BLaER1 treated with 17β-estradiol and CSF1 and Interleukin-3, amounts not matched to agents 10 nM and 100 nM (cell line): ENCODE results near the gene ANKS1B.

Experiments used
- H3K27ac ChIP-seq, 11 experiments: shearing (Covaris generic); formaldehyde crosslinking; 2 replicates each; pipeline ENCODE4 v1.8.1; 2022
- H3K27me3 ChIP-seq, 11 experiments: shearing (Covaris generic); formaldehyde crosslinking; 2 replicates each; pipeline ENCODE4 v1.8.1; 2022
- H3K36me3 ChIP-seq, 11 experiments: shearing (Covaris generic); formaldehyde crosslinking; 2 replicates each; pipeline ENCODE4 v1.8.1; 2022
- H3K4me1 ChIP-seq, 10 experiments: shearing (Covaris generic); formaldehyde crosslinking; 2 replicates each; pipeline ENCODE4 v1.8.1; 2022
- H3K4me2 ChIP-seq, 11 experiments: shearing (Covaris generic); formaldehyde crosslinking; 2 replicates each; pipeline ENCODE4 v1.8.1; 2022
- H3K4me3 ChIP-seq, 10 experiments: shearing (Covaris generic); formaldehyde crosslinking; 2 replicates each; pipeline ENCODE4 v1.8.1; 2022
- H3K9ac ChIP-seq, 11 experiments: shearing (Covaris generic); formaldehyde crosslinking; 2 replicates each; pipeline ENCODE4 v1.8.1; 2022
- H3K9me3 ChIP-seq, 11 experiments: shearing (Covaris generic); formaldehyde crosslinking; replicated peaks in 1 of 11; 2 replicates each; pipeline ENCODE4 v1.8.1; 2022
- H4K20me1 ChIP-seq, 11 experiments: shearing (Covaris generic); formaldehyde crosslinking; 2 replicates each; pipeline ENCODE4 v1.8.1; 2022
- Cebpa-rat ChIP-seq, 11 experiments: shearing (Covaris generic); IDR thresholded peaks; 2 replicates each; pipeline ENCODE4 v1.8.1; 2022

ANKS1B gene

DNA sequence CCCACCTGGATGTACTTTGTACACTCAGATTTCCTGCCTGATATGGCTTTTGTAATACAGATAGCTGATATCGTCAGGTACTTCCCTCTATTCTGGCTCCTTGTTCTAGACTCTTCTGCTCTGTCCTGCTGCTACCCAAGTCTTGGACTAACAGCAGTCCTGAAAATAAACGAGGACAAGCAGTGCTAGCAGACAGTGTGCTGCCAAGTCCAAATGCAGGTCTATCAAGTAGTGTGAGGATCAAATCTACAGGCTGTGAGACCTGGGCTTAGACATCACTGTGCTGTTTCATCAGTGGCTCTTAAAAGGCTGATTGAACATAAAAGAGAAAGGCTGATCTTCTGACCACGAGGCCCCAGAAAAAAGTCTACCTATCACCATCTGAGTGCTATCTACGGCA is 921.6 kb downstream of the ANKS1B start:
- H3K4me1 ChIP-seq, result no peaks in the 10 kb centered on the region
- no peaks in the 10 kb centered on the region for H4K20me1 ChIP-seq
- H3K36me3 ChIP-seq, result peaks cover 0 to 41% (median 9%) of the 10 kb centered on the region in 11 experiments; a peak in 12 of 22 replicates
- H3K27ac ChIP-seq, result no peak overlapping the region
- no peaks in the 10 kb centered on the region for H3K9me3 ChIP-seq
- no peak for TF ChIP-seq Cebpa-rat (IDR thresholded peaks at IDR 0.05)
- no peak overlapping the region for H3K9ac ChIP-seq
- no peaks in the 10 kb centered on the region for H3K27me3 ChIP-seq
- H3K4me2 ChIP-seq, result no peak overlapping the region
- no peak overlapping the region for H3K4me3 ChIP-seq

DNA sequence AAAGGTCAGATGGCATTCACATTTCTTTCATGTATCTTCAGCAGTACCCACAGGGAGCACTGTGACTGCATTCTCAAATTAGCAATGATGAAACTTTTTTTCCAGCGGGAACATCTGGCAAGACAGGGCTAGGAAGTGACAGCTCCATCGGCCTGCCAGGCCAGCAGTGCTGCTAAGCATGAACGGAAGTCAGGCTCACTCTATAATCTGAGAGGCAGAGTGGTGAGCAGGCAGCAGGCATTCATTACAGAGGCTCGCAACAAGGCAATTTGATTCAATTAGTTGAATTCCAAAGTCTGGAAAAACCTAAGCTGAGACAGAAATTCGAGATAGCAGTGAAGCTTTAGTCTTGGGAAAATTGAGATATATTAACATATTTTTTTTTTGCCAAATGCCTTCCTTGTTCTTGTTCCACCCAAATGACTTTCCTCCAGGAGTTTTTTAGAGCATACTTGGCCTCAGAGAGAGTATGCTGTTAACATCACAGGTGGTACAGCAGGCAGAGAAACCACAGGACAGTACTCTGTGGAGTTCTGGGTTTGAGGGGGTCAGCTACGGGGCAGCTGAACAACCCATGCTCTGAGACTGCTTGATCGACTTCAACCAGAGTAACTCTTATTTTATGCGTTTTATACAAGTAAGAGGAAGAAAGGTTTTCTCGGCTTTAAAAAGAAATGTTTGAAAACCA is 924.8 kb downstream of the ANKS1B start:
- H3K27me3 ChIP-seq, result no peaks in the 10 kb centered on the region
- H3K9ac ChIP-seq, result no peak overlapping the region
- no peak overlapping the region for H3K27ac ChIP-seq
- H3K4me1 ChIP-seq, result peaks cover 0 to 19% (median 0%) of the 10 kb centered on the region in 10 experiments; a peak in 7 of 20 replicates
- no peak overlapping the region for H3K4me3 ChIP-seq
- no peak for TF ChIP-seq Cebpa-rat (IDR thresholded peaks at IDR 0.05)
- H3K9me3 ChIP-seq, result no peaks in the 10 kb centered on the region
- H4K20me1 ChIP-seq, result no peaks in the 10 kb centered on the region
- no peak overlapping the region for H3K4me2 ChIP-seq
- H3K36me3 ChIP-seq, result peaks cover 0 to 31% (median 0%) of the 10 kb centered on the region in 11 experiments; a peak in 5 of 22 replicates

DNA sequence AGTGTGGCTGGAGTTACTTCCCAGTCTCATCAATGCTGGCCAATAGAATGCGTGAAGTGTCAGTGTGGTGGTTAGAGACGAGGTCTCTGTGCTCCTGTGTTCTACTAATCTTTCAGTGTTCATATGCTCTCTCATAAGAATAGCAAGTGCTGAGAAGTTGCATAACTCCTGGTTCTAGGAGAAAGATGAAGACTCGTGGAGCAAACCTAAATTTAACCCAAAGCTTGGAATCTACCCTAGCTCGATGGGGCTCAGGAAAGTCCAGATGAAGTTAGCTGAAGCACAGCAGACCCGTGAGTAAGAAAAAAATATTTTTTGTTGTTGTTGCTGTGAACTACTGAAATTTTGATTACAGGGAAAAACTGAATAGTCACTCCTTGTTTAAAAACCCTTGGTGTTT is 927.1 kb downstream of the ANKS1B start:
- H3K36me3 ChIP-seq, result peaks cover 0 to 38% (median 14%) of the 10 kb centered on the region in 11 experiments; a peak in 11 of 22 replicates
- no peaks in the 10 kb centered on the region for H3K27me3 ChIP-seq
- no peak overlapping the region for H3K27ac ChIP-seq
- TF ChIP-seq Cebpa-rat (IDR thresholded peaks at IDR 0.05), result 0 out of 22 replicates have a peak, but pooled peaks of 1 of the 11 experiments have one; percentile 15
- H3K4me1 ChIP-seq, result peaks cover 0 to 19% (median 0%) of the 10 kb centered on the region in 10 experiments; a peak in 7 of 20 replicates
- H3K9me3 ChIP-seq, result no peaks in the 10 kb centered on the region
- peak overlapping the region in 2 of 11 experiments; percentile 4 to 17; a peak in 1 of 22 replicates for H3K4me2 ChIP-seq
- H4K20me1 ChIP-seq, result no peaks in the 10 kb centered on the region
- H3K4me3 ChIP-seq, result no peak overlapping the region
- no peak overlapping the region for H3K9ac ChIP-seq

DNA sequence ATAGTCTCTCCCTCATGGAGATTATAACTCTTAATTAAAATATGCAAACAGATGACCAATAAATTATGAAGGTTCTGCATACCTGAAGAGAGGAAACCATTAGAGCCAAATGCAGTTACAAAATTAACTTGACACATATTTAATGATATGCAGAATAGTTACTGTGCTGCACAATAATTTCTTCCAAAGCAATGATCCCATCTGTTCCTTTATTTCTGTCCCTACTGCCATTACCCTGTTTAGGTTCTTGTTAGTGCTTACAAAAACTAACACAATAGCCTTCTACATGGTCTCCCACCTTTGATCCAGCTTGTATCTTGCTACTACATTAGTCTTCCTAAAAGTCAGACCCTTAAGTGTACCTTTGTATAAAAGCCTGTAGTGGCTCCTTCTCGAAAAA is 928.5 kb downstream of the ANKS1B start:
- H3K4me2 ChIP-seq, result no peak overlapping the region
- H3K9ac ChIP-seq, result no peak overlapping the region
- peaks cover 0 to 47% (median 26%) of the 10 kb centered on the region in 11 experiments; a peak in 12 of 22 replicates for H3K36me3 ChIP-seq
- H3K27ac ChIP-seq, result no peak overlapping the region
- peaks cover 0 to 4% (median 0%) of the 10 kb centered on the region in 11 experiments; a peak in 2 of 22 replicates for H3K9me3 ChIP-seq
- H3K27me3 ChIP-seq, result no peaks in the 10 kb centered on the region
- H4K20me1 ChIP-seq, result no peaks in the 10 kb centered on the region
- TF ChIP-seq Cebpa-rat (IDR thresholded peaks at IDR 0.05), result no peak
- H3K4me1 ChIP-seq, result peaks cover 0 to 19% (median 0%) of the 10 kb centered on the region in 10 experiments; a peak in 7 of 20 replicates
- no peak overlapping the region for H3K4me3 ChIP-seq

DNA sequence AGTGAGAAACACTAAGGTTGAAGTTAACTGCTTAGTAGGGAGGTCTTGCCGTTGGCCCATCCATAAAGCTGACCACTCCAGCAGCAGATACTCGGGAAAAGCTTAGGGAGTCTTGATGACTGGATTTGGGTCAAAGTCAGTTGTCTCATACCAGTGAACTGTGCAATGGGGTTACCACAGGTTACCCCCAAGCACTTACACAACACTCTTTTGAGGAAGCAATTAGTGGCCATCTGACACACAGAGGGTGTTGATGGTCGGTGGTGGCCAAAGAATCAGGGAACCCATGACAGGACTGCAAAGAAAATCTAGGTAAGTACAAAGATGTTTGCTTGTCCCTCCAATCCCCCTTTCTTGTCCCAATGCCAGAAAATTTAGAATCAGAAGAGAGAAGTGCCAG is 929.4 kb downstream of the ANKS1B start:
- 0 out of 22 replicates have a peak overlapping the region, but pooled peaks of 1 of the 11 experiments have one; percentile 1 for H3K4me2 ChIP-seq
- H3K4me3 ChIP-seq, result no peak overlapping the region
- no peak overlapping the region for H3K9ac ChIP-seq
- H3K36me3 ChIP-seq, result peaks cover 0 to 55% (median 28%) of the 10 kb centered on the region in 11 experiments; a peak in 12 of 22 replicates
- H3K27me3 ChIP-seq, result no peaks in the 10 kb centered on the region
- no peak overlapping the region for H3K27ac ChIP-seq
- no peaks in the 10 kb centered on the region for H4K20me1 ChIP-seq
- no peak for TF ChIP-seq Cebpa-rat (IDR thresholded peaks at IDR 0.05)
- H3K9me3 ChIP-seq, result peaks cover 0 to 10% (median 0%) of the 10 kb centered on the region in 11 experiments; a peak in 4 of 22 replicates
- peaks cover 0 to 19% (median 0%) of the 10 kb centered on the region in 10 experiments; a peak in 7 of 20 replicates for H3K4me1 ChIP-seq

DNA sequence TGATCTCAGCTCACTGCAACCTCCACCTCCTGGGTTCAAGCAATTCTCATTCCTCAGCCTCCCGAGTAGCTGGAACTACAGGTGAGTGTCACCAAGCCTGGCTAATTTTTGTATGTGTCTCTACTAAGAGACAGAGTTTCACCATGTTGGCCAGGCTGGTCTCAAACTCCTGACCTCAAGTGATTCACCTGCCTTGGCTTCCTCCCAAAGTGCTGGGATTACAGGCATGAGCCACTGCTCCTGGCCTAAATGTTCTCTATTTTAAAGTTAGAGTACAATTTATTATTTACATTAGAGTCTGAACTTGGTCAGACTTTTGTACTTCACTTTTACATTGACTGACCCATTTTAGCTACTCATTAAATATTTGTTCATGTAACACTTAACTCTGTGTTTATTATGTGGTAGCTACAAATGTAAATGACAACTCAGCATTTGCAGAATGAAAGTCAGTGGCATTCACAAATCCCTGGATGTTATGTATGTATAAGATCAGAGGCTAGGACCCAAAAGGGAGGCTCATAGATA is 930.1 kb downstream of the ANKS1B start:
- no peaks in the 10 kb centered on the region for H4K20me1 ChIP-seq
- H3K4me2 ChIP-seq, result no peak overlapping the region
- H3K27me3 ChIP-seq, result no peaks in the 10 kb centered on the region
- H3K4me1 ChIP-seq, result peaks cover 0 to 20% (median 0%) of the 10 kb centered on the region in 10 experiments; a peak in 7 of 20 replicates
- H3K27ac ChIP-seq, result no peak overlapping the region
- no peak overlapping the region for H3K9ac ChIP-seq
- TF ChIP-seq Cebpa-rat (IDR thresholded peaks at IDR 0.05), result no peak
- peaks cover 0 to 17% (median 1%) of the 10 kb centered on the region in 11 experiments; a peak in 6 of 22 replicates for H3K9me3 ChIP-seq
- H3K36me3 ChIP-seq, result peaks cover 0 to 61% (median 30%) of the 10 kb centered on the region in 11 experiments; a peak in 12 of 22 replicates
- no peak overlapping the region for H3K4me3 ChIP-seq

DNA sequence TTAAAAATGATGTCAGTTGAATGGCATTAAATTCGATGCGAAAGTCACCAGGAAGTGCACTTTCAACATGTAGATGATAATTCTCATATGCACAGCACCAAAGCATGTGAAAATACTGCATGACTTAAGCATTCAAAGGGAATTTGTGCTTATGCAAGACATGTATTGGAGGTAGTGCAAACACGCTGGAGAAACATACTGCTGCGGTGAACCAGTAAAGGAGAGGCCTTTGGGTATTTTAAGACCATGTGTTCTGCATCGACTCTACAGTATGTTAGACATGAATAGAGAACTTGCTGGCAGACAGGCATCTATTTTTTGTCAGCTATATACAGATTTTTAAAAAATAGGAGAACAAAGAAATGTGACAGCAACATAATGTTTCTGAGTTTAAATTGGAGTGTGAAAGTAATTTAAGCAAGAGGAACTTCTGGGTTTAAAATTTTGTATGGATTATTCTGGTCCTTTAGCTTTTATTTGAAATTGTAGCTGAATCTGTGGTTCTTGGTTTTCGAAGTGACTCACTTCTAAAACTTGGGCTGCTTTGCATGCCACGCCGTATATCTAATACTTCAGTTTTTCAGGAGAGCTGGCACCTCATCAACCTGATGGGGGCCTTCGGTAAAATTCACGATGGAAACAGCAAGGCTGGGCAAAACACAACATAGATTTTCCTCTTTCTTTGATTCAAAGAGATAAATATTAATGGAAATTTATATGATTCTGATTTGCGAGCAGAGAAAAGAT is 930.9 kb downstream of the ANKS1B start:
- no peak for TF ChIP-seq Cebpa-rat (IDR thresholded peaks at IDR 0.05)
- Histone ChIP-seq H3K9me3 (peaks cover 0 to 25% (median 10%) of the 10 kb centered on the region in 11 experiments; a peak in 18 of 22 replicates), H3K4me1 (peaks cover 0 to 25% (median 0%) of the 10 kb centered on the region in 10 experiments; a peak in 7 of 20 replicates), H3K27ac (no peak overlapping the region), H4K20me1 (no peaks in the 10 kb centered on the region), H3K4me3 (no peak overlapping the region), H3K9ac (no peak overlapping the region), H3K36me3 (peaks cover 0 to 69% (median 38%) of the 10 kb centered on the region in 11 experiments; a peak in 16 of 22 replicates), H3K27me3 (no peaks in the 10 kb centered on the region), H3K4me2 (no peak overlapping the region)

DNA sequence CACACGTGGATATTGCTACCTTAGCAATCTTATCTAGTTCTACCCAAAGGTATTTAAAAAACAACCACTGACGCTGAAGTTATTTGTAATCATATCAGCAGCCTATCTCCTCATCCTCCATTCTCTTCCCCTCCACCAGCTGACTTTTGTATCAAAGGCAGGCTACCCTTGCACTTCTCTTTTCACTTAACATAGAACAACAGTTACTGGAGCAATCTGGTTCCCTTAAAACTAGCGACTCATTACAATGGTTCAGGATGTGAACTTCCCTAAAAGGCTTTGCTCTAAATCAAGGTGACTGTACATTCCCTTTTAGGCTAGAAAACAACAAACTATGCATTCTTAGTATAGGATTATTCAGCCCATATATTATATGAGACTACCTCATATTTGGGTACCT is 935.0 kb downstream of the ANKS1B start:
- Histone ChIP-seq H3K4me3 (no peak overlapping the region), H3K4me2 (peak overlapping the region in 2 of 11 experiments; percentile 7 to 24; a peak in 2 of 22 replicates), H3K9ac (no peak overlapping the region), H3K27ac (no peak overlapping the region), H3K27me3 (no peaks in the 10 kb centered on the region), H3K4me1 (peaks cover 0 to 17% (median 0%) of the 10 kb centered on the region in 10 experiments; a peak in 4 of 20 replicates), H3K36me3 (peaks cover 5 to 78% (median 57%) of the 10 kb centered on the region in 11 experiments; a peak in 20 of 22 replicates), H4K20me1 (no peaks in the 10 kb centered on the region), H3K9me3 (peaks cover 24 to 48% (median 34%) of the 10 kb centered on the region in 11 experiments)
- no peak for TF ChIP-seq Cebpa-rat (IDR thresholded peaks at IDR 0.05)
